ENCODE measurements around the gene CENPS.

DNA sequence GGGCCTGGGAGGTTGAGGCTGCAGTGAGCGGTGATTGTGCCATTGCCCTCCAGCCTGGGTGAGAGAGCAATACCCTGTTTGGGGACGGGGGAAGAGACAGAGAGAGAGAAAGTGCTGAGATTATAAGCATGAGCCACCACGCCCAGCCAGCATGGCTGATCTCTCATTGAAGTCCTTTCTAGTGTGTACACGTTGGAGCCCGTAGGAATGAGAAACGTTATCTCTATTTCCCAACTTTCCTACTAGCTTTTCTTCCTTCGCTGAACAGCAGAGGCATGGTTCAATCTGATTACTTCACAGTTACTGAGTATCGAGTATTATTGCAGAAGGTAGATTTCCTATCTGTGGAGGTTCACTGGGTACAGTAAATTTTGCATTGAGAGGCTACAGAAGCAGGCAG, 49.1 kb downstream of the CENPS start:
- TF ChIP-seq, protein P1, sequence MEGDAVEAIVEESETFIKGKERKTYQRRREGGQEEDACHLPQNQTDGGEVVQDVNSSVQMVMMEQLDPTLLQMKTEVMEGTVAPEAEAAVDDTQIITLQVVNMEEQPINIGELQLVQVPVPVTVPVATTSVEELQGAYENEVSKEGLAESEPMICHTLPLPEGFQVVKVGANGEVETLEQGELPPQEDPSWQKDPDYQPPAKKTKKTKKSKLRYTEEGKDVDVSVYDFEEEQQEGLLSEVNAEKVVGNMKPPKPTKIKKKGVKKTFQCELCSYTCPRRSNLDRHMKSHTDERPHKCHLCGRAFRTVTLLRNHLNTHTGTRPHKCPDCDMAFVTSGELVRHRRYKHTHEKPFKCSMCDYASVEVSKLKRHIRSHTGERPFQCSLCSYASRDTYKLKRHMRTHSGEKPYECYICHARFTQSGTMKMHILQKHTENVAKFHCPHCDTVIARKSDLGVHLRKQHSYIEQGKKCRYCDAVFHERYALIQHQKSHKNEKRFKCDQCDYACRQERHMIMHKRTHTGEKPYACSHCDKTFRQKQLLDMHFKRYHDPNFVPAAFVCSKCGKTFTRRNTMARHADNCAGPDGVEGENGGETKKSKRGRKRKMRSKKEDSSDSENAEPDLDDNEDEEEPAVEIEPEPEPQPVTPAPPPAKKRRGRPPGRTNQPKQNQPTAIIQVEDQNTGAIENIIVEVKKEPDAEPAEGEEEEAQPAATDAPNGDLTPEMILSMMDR (IDR thresholded peaks at IDR 0.05), result no peak
- no peak for TF ChIP-seq EZH2 (IDR thresholded peaks at IDR 0.05; ENCODE audit: borderline replicate concordance, insufficient read depth, low read depth, low read length, poor library complexity, severe bottlenecking)

Measured in B cell (primary cell).